BJ (cell line): Measurements from ENCODE around the gene REXO5. TPM values are rescaled to one million over a fixed set of nuclear protein-coding genes. Genes with fewer than 3 reads are reported as not detected.
"Not testable (repeated sequence)": the region's sequence is repeated elsewhere in the genome, so short reads cannot be mapped to it uniquely, and the experiment has no call there.

ENCODE experiments used
- CTCF ChIA-PET: fragments of 350-600 bp; formaldehyde crosslinking; extraction: SDS; loops from one replicate; lab custom pipeline; 2021; ENCODE audit warnings: antibody characterized with exemption, inconsistent platforms; lab: Yijun Ruan, JAX
- POLR2A ChIA-PET: fragments of 300-600 bp; sonication (Branson Sonifier 250); formaldehyde crosslinking; extraction: SDS; loops from one replicate; lab custom pipeline; 2021; ENCODE audit warnings: antibody characterized with exemption; lab: Charles Lee
- DNase-seq: peaks from one replicate; pipeline ENCODE4 v3.0.0-alpha.2; 2011; ENCODE audit warnings: low read depth
- H3K27me3 ChIP-seq: 2 replicates; pipeline ENCODE4 v1.6.0; 2011; ENCODE audit warnings: low read length; ENCODE audit not compliant: control insufficient read depth, insufficient read depth
- H3K36me3 ChIP-seq: 2 replicates; pipeline ENCODE4 v1.5.1; 2011; ENCODE audit warnings: low read length; ENCODE audit not compliant: control insufficient read depth, insufficient read depth
- H3K4me3 ChIP-seq: 2 replicates; pipeline ENCODE4 v1.5.1; 2011; ENCODE audit warnings: low read depth, mild to moderate bottlenecking, control low read depth, low read length
- CTCF ChIP-seq: IDR thresholded peaks from 2 replicates; pipeline ENCODE4 v1.5.1; 2011; ENCODE audit warnings: low read depth, mild to moderate bottlenecking, control low read depth, inconsistent platforms, low read length, moderate library complexity; ENCODE audit not compliant: insufficient read depth
- polyA plus RNA-seq: library from polyadenylated mRNA; depleted of rRNA; stranded (reverse); fragments of >200 nt; gene quantifications from 2 replicates; pipeline ENCODE4 v1.2.3, GENCODE V29; 2011

The REXO5 gene
- polyA plus RNA-seq, 1 experiment: 2.2 TPM

GRCh38 chr16:20799599-20799998, 6.7 kb upstream of the REXO5 start:
- POLR2A ChIA-PET: no interaction called here
- H3K36me3 ChIP-seq: no peaks in the 10 kb centered on the region
- H3K27me3 ChIP-seq: no peaks in the 10 kb centered on the region
- DNase-seq: no peak
- CTCF ChIA-PET: interaction anchor here (0.6 to 1.4 kb wide), 3 partner anchors 13 to 285 kb away, joined by 3 to 4 read pairs (median 3); no protein-coding TSS in a partner anchor
- no peak overlapping the region for H3K4me3 ChIP-seq
- peak; percentile 42 for TF ChIP-seq CTCF

GRCh38 chr16:20801278-20801677, 5.0 kb upstream of the REXO5 start:
- DNase-seq: no peak
- no peak for TF ChIP-seq CTCF
- H3K4me3 ChIP-seq: no peak overlapping the region
- no peaks in the 10 kb centered on the region for H3K27me3 ChIP-seq
- no peaks in the 10 kb centered on the region for H3K36me3 ChIP-seq
- ChIA-PET CTCF (no interaction called here), POLR2A (no interaction called here)

DNA sequence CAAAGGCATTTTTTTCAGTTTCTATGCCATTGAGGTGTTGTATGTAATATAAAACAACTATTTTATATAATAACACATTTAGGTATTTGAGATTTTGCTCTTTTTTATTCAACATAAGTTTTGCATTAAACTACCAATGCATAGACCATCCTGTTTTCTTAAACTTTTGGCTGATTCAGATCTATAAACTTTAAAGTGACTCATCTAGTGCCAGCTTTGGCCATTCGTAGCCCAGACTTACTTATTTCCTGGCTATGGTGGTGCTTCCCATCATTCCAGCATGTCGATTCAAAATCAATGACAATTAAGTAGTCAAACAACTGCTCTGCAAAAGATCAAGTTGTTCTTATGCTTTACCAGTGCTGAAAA, 3.2 kb upstream of the REXO5 start:
- no peak for DNase-seq
- no peaks in the 10 kb centered on the region for H3K27me3 ChIP-seq
- POLR2A ChIA-PET: interaction anchor here (0.6 kb wide), 1 partner anchor 872 kb away, joined by 3 read pairs; no protein-coding TSS in a partner anchor
- CTCF ChIA-PET: no interaction called here
- no peak overlapping the region for H3K4me3 ChIP-seq
- TF ChIP-seq CTCF: no peak
- H3K36me3 ChIP-seq: no peaks in the 10 kb centered on the region

GRCh38 chr16:20803561-20804214, 2.6 kb upstream of the REXO5 start:
- ChIA-PET POLR2A (no interaction called here), CTCF (no interaction called here)
- no peak for DNase-seq
- no peaks in the 10 kb centered on the region for H3K36me3 ChIP-seq
- no peak overlapping the region for H3K4me3 ChIP-seq
- no peak for TF ChIP-seq CTCF
- no peaks in the 10 kb centered on the region for H3K27me3 ChIP-seq

DNA sequence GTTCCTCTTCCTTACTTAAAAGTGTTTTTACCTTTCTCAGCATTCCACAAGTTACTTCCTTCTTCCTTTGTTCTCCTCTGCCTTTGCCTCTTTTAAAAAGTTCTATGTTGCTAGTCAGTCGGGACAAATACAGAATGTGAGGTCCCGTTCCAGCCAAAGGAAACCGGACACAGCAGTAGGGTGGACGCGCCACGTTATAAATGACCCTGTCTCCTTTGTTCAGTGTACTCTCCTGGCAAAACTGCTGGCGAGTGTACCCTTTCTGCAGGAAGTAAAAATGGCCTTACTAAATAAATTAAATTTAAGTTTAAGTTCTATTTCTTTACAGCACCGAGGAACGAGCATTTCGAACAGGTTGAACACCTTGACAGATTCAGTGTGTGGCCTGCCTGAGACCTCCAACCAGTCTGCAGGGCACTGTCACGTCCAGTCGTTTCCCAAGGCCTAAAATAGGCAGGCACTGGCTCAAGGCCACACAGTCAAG, 601 bp upstream of the REXO5 start:
- ChIA-PET POLR2A (interaction anchor here (0.8 kb wide), 1 partner anchor 17 kb away, joined by 5 read pairs; no protein-coding TSS in a partner anchor), CTCF (interaction anchor here (0.7 to 2.0 kb wide), 8 partner anchors 10 to 275 kb away, joined by 3 to 8 read pairs (median 4); no protein-coding TSS in a partner anchor)
- not testable (repeated sequence) for H3K27me3 ChIP-seq, DNase-seq, H3K36me3 ChIP-seq
- peak overlapping the region; percentile 96 for H3K4me3 ChIP-seq

GRCh38 chr16:20807862-20808261, 1.5 kb downstream of the REXO5 start:
- POLR2A ChIA-PET: no interaction called here
- no peak for DNase-seq
- no peak for TF ChIP-seq CTCF
- CTCF ChIA-PET: no interaction called here
- no peaks in the 10 kb centered on the region for H3K27me3 ChIP-seq
- no peaks in the 10 kb centered on the region for H3K36me3 ChIP-seq
- H3K4me3 ChIP-seq: no peak overlapping the region
